ENCODE results near the gene NCOA3.

DNA sequence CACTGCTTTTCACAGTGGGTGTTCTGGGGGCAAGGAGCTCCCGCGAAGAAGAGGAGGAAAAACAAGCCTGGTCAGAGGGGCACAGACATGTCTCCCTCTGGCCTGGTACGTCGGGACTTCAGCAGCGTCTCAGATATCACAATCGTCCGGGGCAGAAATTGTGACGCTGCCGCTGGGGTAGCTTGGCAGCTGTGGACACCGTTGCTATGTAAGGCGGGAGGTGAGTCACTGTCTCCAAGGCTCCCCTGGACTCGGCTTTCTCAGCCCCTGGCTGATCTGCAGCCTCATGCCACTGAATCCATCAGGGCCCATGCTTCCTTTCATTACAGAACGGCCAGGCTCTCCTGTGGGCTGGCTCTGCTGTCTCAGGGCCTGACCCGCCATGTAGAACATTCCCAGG lies 184.9 kb downstream of the NCOA3 start:
- TF ChIP-seq, protein P1, sequence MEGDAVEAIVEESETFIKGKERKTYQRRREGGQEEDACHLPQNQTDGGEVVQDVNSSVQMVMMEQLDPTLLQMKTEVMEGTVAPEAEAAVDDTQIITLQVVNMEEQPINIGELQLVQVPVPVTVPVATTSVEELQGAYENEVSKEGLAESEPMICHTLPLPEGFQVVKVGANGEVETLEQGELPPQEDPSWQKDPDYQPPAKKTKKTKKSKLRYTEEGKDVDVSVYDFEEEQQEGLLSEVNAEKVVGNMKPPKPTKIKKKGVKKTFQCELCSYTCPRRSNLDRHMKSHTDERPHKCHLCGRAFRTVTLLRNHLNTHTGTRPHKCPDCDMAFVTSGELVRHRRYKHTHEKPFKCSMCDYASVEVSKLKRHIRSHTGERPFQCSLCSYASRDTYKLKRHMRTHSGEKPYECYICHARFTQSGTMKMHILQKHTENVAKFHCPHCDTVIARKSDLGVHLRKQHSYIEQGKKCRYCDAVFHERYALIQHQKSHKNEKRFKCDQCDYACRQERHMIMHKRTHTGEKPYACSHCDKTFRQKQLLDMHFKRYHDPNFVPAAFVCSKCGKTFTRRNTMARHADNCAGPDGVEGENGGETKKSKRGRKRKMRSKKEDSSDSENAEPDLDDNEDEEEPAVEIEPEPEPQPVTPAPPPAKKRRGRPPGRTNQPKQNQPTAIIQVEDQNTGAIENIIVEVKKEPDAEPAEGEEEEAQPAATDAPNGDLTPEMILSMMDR (IDR thresholded peaks at IDR 0.05): no peak
- no peak for TF ChIP-seq POLR2A (IDR thresholded peaks at IDR 0.05)
- no peak for TF ChIP-seq POLR2AphosphoS5 (IDR thresholded peaks at IDR 0.05)
